Tibial nerve (tissue), 4 donors: ENCODE measurements around the gene LRRC8D. TPM values are rescaled to one million over a fixed set of nuclear protein-coding genes. Genes with fewer than 3 reads are reported as not detected.

Experiments used
- DNase-seq, 2 donors: peaks; one replicate each; pipeline ENCODE4 v3.0.0-alpha.2; 2019; ENCODE audit warnings: low spot score in 2 of 2
- H3K27ac ChIP-seq, 4 donors: fragments of 200-600 bp; sonication (generic) in 3 of 4; one replicate each; pipeline ENCODE4 v1.5.1; 2017 to 2019; ENCODE audit warnings: mild to moderate bottlenecking in 1 of 4
- H3K27me3 ChIP-seq, 2 donors: fragments of 200-600 bp; sonication (generic) in 1 of 2; one replicate each; pipeline versions ENCODE4 v1.5.1 to v1.6.0; 2017 to 2019
- H3K36me3 ChIP-seq, 3 donors: fragments of 200-600 bp; sonication (generic); one replicate each; pipeline ENCODE4 v1.5.1; 2018 to 2019
- H3K4me1 ChIP-seq, 4 donors: fragments of 200-600 bp; sonication (generic) in 3 of 4; one replicate each; pipeline ENCODE4 v1.5.1; 2017 to 2019
- H3K4me3 ChIP-seq, 4 donors: fragments of 200-600 bp; sonication (generic) in 3 of 4; one replicate each; pipeline ENCODE4 v1.5.1; 2017 to 2019; ENCODE audit warnings: mild to moderate bottlenecking in 1 of 4, moderate library complexity in 1 of 4
- H3K9me3 ChIP-seq, 4 donors: fragments of 200-600 bp; sonication (generic) in 3 of 4; one replicate each; pipeline ENCODE4 v1.5.1; 2017 to 2019
- CTCF ChIP-seq, 5 experiments: fragments of 200-600 bp in 3 of 5; fragments of 450-650 bp in 2 of 5; sonication (generic) in 3 of 5; IDR thresholded peaks; one replicate each; pipeline ENCODE4 v1.5.1; 2016 to 2019; ENCODE audit warnings: antibody characterized with exemption in 5 of 5, mild to moderate bottlenecking in 3 of 5, moderate library complexity in 2 of 5
- EP300 ChIP-seq, 2 donors: sonication (generic); formaldehyde crosslinking; IDR thresholded peaks; one replicate each; pipeline ENCODE4 v1.6.1; 2017; ENCODE audit warnings: antibody characterized with exemption in 2 of 2, mild to moderate bottlenecking in 1 of 2
- POLR2A ChIP-seq, 2 donors: fragments of 450-650 bp; IDR thresholded peaks; one replicate each; pipeline ENCODE4 v1.6.1; 2017; ENCODE audit warnings: antibody characterized with exemption in 2 of 2, mild to moderate bottlenecking in 2 of 2, moderate library complexity in 2 of 2
- WGBS, 2 donors: methylation state at CpG; one replicate each; pipeline ENCODE4 v1.1.5; 2018; 5-methylcytosine and 5-hydroxymethylcytosine counted together
- total RNA-seq, 4 donors: library from RNA; depleted of rRNA; stranded (reverse); fragments of >200 nt; gene quantifications; one replicate each; pipeline ENCODE4 v1.1.0, GENCODE V29; 2016

Gene LRRC8D
- total RNA-seq, 4 donors from 2014 or later = 11.1 to 19.0 (median 15.3) TPM

- no peak for DNase-seq
- Histone ChIP-seq H3K4me1 (peaks cover 0 to 19% (median 4%) of the 10 kb centered on the region in 4 donors), H3K9me3 (no peaks in the 10 kb centered on the region), H3K27ac (no peak overlapping the region), H3K27me3 (no peaks in the 10 kb centered on the region), H3K36me3 (no peaks in the 10 kb centered on the region), H3K4me3 (no peak overlapping the region)
- TF ChIP-seq CTCF (IDR thresholded peaks at IDR 0.05) (no peak), POLR2A (IDR thresholded peaks at IDR 0.05) (no peak), EP300 (IDR thresholded peaks at IDR 0.05) (no peak)
- 42 to 64% methylated on average over 1 of the region's 1 CpG for WGBS, 2 donors
Observed at GRCh38 chr1:89912073-89912472, 91.2 kb downstream of the LRRC8D start.

- Histone ChIP-seq H3K27ac (no peak overlapping the region), H3K27me3 (no peaks in the 10 kb centered on the region), H3K4me1 (peaks cover 0 to 14% (median 3%) of the 10 kb centered on the region in 4 donors), H3K4me3 (no peak overlapping the region), H3K36me3 (no peaks in the 10 kb centered on the region), H3K9me3 (no peaks in the 10 kb centered on the region)
- no peak for DNase-seq
- TF ChIP-seq POLR2A (IDR thresholded peaks at IDR 0.05) = no peak
- no peak for TF ChIP-seq EP300 (IDR thresholded peaks at IDR 0.05)
- TF ChIP-seq CTCF (IDR thresholded peaks at IDR 0.05) = no peak
- WGBS, 2 donors = 92 to 93% methylated on average over 4 of the region's 4 CpGs
Observed at GRCh38 chr1:89913353-89914095, 92.7 kb downstream of the LRRC8D start.

GRCh38 chr1:89917353-89917752, 96.5 kb downstream of the LRRC8D start:
- no peaks in the 10 kb centered on the region for H3K36me3 ChIP-seq
- TF ChIP-seq EP300 (IDR thresholded peaks at IDR 0.05) = no peak
- no peak for TF ChIP-seq POLR2A (IDR thresholded peaks at IDR 0.05)
- no peak for TF ChIP-seq CTCF (IDR thresholded peaks at IDR 0.05)
- H3K4me1 ChIP-seq = peaks cover 0 to 13% (median 0%) of the 10 kb centered on the region in 4 donors
- no peaks in the 10 kb centered on the region for H3K9me3 ChIP-seq
- no peak overlapping the region for H3K4me3 ChIP-seq
- no peak for DNase-seq
- H3K27ac ChIP-seq = no peak overlapping the region
- H3K27me3 ChIP-seq = no peaks in the 10 kb centered on the region
- 88 to 95% methylated on average over 1 of the region's 1 CpG for WGBS, 2 donors

GRCh38 chr1:89918127-89918793, 97.4 kb downstream of the LRRC8D start:
- no peaks in the 10 kb centered on the region for H3K9me3 ChIP-seq
- no peak overlapping the region for H3K27ac ChIP-seq
- peaks cover 0 to 13% (median 0%) of the 10 kb centered on the region in 4 donors for H3K4me1 ChIP-seq
- H3K4me3 ChIP-seq = no peak overlapping the region
- 81 to 96% methylated on average over 2 of the region's 2 CpGs for WGBS, 2 donors
- no peak for DNase-seq
- H3K27me3 ChIP-seq = no peaks in the 10 kb centered on the region
- no peak for TF ChIP-seq CTCF (IDR thresholded peaks at IDR 0.05)
- TF ChIP-seq POLR2A (IDR thresholded peaks at IDR 0.05) = no peak
- TF ChIP-seq EP300 (IDR thresholded peaks at IDR 0.05) = no peak
- no peaks in the 10 kb centered on the region for H3K36me3 ChIP-seq

GRCh38 chr1:89918794-89919155, 97.9 kb downstream of the LRRC8D start:
- Histone ChIP-seq H3K4me3 (no peak overlapping the region), H3K9me3 (peaks cover 0 to 4% (median 1%) of the 10 kb centered on the region in 4 donors), H3K4me1 (peaks cover 0 to 13% (median 0%) of the 10 kb centered on the region in 4 donors), H3K36me3 (peaks cover 0 to 3% (median 0%) of the 10 kb centered on the region in 3 donors), H3K27me3 (no peaks in the 10 kb centered on the region), H3K27ac (no peak overlapping the region)
- DNase-seq = no peak
- TF ChIP-seq EP300 (IDR thresholded peaks at IDR 0.05) = no peak
- no peak for TF ChIP-seq CTCF (IDR thresholded peaks at IDR 0.05)
- TF ChIP-seq POLR2A (IDR thresholded peaks at IDR 0.05) = no peak
- 81 to 100% methylated on average over 1 of the region's 1 CpG for WGBS, 2 donors
